Keratinocyte (primary cell): Measurements from ENCODE around the gene RRBP1. TPM values are rescaled to one million over a fixed set of nuclear protein-coding genes. Genes with fewer than 3 reads are reported as not detected.

Experiments used
- DNase-seq: peaks from one replicate; pipeline ENCODE4 v3.0.0-alpha.2; 2011; ENCODE audit warnings: low read depth, missing footprints, low spot score
- FAIRE-seq: peaks from 2 replicates; lab custom pipeline; 2011; peaks lifted over from hg19 to GRCh38; lab: Jason Lieb, UNC
- H2AFZ ChIP-seq: 2 replicates; pipeline ENCODE4 v1.6.0; 2012; ENCODE audit warnings: low read length, control low read depth, inconsistent platforms; ENCODE audit not compliant: control insufficient read depth
- H3K27ac ChIP-seq: 2 replicates; pipeline ENCODE4 v1.5.1; 2011; ENCODE audit warnings: low read length; ENCODE audit not compliant: control insufficient read depth, insufficient read depth
- H3K27me3 ChIP-seq: 3 replicates; pipeline ENCODE4 v1.6.0; 2011; ENCODE audit warnings: low read length; ENCODE audit not compliant: control insufficient read depth, insufficient read depth; ENCODE audit errors: extremely low read depth
- H3K36me3 ChIP-seq, 2 experiments: 2 replicates in 1 of 2; 3 replicates in 1 of 2; pipeline ENCODE4 v1.5.1; 2011; ENCODE audit warnings: low read length in 2 of 2, mild to moderate bottlenecking in 1 of 2; ENCODE audit not compliant: control insufficient read depth in 2 of 2, insufficient read depth in 2 of 2; ENCODE audit errors: extremely low read depth in 1 of 2
- H3K4me1 ChIP-seq: 3 replicates; pipeline ENCODE4 v1.5.1; 2011; ENCODE audit warnings: low read length; ENCODE audit not compliant: control insufficient read depth, insufficient read depth; ENCODE audit errors: extremely low read depth
- H3K4me2 ChIP-seq: 3 replicates; pipeline ENCODE4 v1.6.0; 2011; ENCODE audit warnings: low read depth, low read length; ENCODE audit not compliant: control insufficient read depth, insufficient read depth; ENCODE audit errors: extremely low read depth
- H3K4me3 ChIP-seq, 3 experiments: fragments of 200-600 bp in 1 of 3; sonication (generic) in 1 of 3; 2 replicates in 2 of 3; 3 replicates in 1 of 3; pipeline ENCODE4 v1.5.1; 2011 to 2016; ENCODE audit warnings: low read length in 3 of 3, mild to moderate bottlenecking in 3 of 3, control low read depth in 2 of 3, inconsistent platforms in 1 of 3, low read depth in 1 of 3, mixed read lengths in 1 of 3, mixed run types in 1 of 3, moderate library complexity in 1 of 3; ENCODE audit not compliant: control insufficient read depth in 2 of 3, insufficient read depth in 2 of 3; ENCODE audit errors: extremely low read depth in 1 of 3
- H3K79me2 ChIP-seq: 2 replicates; pipeline ENCODE4 v1.6.0; 2012; ENCODE audit warnings: low read length; ENCODE audit not compliant: control insufficient read depth, insufficient read depth
- H3K9ac ChIP-seq: 3 replicates; pipeline ENCODE4 v1.6.0; 2011; ENCODE audit warnings: low read length; ENCODE audit not compliant: control insufficient read depth, insufficient read depth; ENCODE audit errors: extremely low read depth
- H3K9me1 ChIP-seq: 3 replicates; pipeline ENCODE4 v1.6.0; 2011; ENCODE audit warnings: low read length; ENCODE audit not compliant: control insufficient read depth, insufficient read depth; ENCODE audit errors: extremely low read depth
- H3K9me3 ChIP-seq: 2 replicates; pipeline ENCODE4 v1.5.1; 2012; ENCODE audit warnings: low read depth, low read length; ENCODE audit not compliant: control insufficient read depth
- H4K20me1 ChIP-seq: 3 replicates; pipeline ENCODE4 v1.6.0; 2011; ENCODE audit warnings: low read length; ENCODE audit not compliant: control insufficient read depth, insufficient read depth; ENCODE audit errors: extremely low read depth
- CTCF ChIP-seq, 3 experiments: IDR thresholded peaks in 1 of 3; conservative IDR thresholded peaks in 1 of 3; optimal IDR thresholded peaks in 1 of 3; 2 replicates in 2 of 3; 3 replicates in 1 of 3; pipeline versions ENCODE3 to v1.5.1; 2011; ENCODE audit warnings: low read length in 3 of 3, mild to moderate bottlenecking in 3 of 3, moderate library complexity in 2 of 3, control low read depth in 1 of 3, inconsistent platforms in 1 of 3; ENCODE audit not compliant: insufficient read depth in 2 of 3; ENCODE audit errors: extremely low read depth in 1 of 3
- EZH2 ChIP-seq: IDR thresholded peaks from one replicate; pipeline ENCODE4 v1.6.1; 2012; ENCODE audit warnings: inconsistent platforms, mild to moderate bottlenecking, low read length, moderate library complexity
- dilution Hi-C: fragments of 300-500 bp; cut with MboI; formaldehyde crosslinking; loops from one replicate; pipeline ENCODE4 v1.7.0; 2020; ENCODE audit warnings: low sequenced_read_pairs; ENCODE audit not compliant: extremely low pct_ligation_motif_present
- polyA plus RNA-seq, 5 experiments: library from polyadenylated mRNA; depleted of rRNA in 3 of 5; stranded (reverse) in 3 of 5; stranded (forward) in 1 of 5; unstranded in 1 of 5; fragments of >200 nt; gene quantifications; 1 replicate in 1 of 5; 2 replicates in 3 of 5; 3 replicates in 1 of 5; pipeline versions ENCODE4 v1.2.1 to v1.2.3, GENCODE V29; 2011 to 2012; ENCODE audit warnings: missing spikeins in 2 of 5, low read depth in 1 of 5, low replicate concordance in 1 of 5

Gene RRBP1
- polyA plus RNA-seq, 1 donor (not counting 4 experiments of a cell fraction or from before 2014, with no cell fraction given) = 43.9 TPM

- H3K9ac ChIP-seq = no peak overlapping the region
- peaks cover 3% of the 10 kb centered on the region for H3K27me3 ChIP-seq
- no peaks in the 10 kb centered on the region for H3K79me2 ChIP-seq
- H3K27ac ChIP-seq = no peak overlapping the region
- H3K9me1 ChIP-seq = no peaks in the 10 kb centered on the region
- no peaks in the 10 kb centered on the region for H3K9me3 ChIP-seq
- no peak overlapping the region for H2AFZ ChIP-seq
- no peak for TF ChIP-seq CTCF (optimal IDR thresholded peaks at IDR 0.05 in 1 of 3, IDR thresholded peaks at IDR 0.05 in 1 of 3, conservative IDR thresholded peaks at IDR 0.05 in 1 of 3; ENCODE audit: extremely low read depth in 1 of 3, insufficient read depth in 2 of 3, low read length in 3 of 3)
- no peak for TF ChIP-seq EZH2
- dilution Hi-C loops = no loop called here
- H4K20me1 ChIP-seq = no peaks in the 10 kb centered on the region
- no peaks in the 10 kb centered on the region for H3K4me1 ChIP-seq
- DNase-seq (no peak), FAIRE-seq (no peak)
- H3K4me3 ChIP-seq = no peak overlapping the region
- H3K4me2 ChIP-seq = no peak overlapping the region
- no peaks in the 10 kb centered on the region for H3K36me3 ChIP-seq
Observed at GRCh38 chr20:17716331-17716730, 34.3 kb upstream of the RRBP1 start.

DNA sequence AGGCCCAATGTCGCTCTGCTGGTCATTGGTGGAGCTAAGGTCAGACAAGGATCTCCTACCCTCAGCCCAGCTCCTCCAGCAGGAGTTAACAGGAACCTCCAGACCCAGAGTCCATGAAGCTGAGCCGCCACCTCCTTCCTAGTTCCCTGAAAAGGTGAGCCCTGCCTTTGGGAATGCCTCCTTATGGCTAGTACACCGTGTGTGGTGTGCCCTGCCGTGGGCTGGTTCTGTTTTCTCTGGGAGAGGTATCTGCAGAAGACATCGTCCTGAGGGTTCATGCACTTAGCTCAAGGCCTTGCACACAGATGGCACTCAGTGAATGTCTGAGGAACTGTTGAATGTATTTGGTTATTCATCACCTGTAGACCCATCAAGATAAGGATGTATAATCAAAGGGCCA is 33.0 kb upstream of the RRBP1 start:
- no peak for FAIRE-seq
- dilution Hi-C loops = no loop called here

More for the DNA sequence above, 33.0 kb upstream of the RRBP1 start:
- H3K36me3 ChIP-seq = no peaks in the 10 kb centered on the region
- no peak overlapping the region for H3K9ac ChIP-seq
- no peak overlapping the region for H3K4me2 ChIP-seq
- H3K79me2 ChIP-seq = no peaks in the 10 kb centered on the region
- peaks cover 3% of the 10 kb centered on the region for H3K27me3 ChIP-seq
- H4K20me1 ChIP-seq = no peaks in the 10 kb centered on the region
- no peak overlapping the region for H3K27ac ChIP-seq
- no peak overlapping the region for H2AFZ ChIP-seq
- no peaks in the 10 kb centered on the region for H3K4me1 ChIP-seq
- no peak for TF ChIP-seq CTCF (optimal IDR thresholded peaks at IDR 0.05 in 1 of 3, IDR thresholded peaks at IDR 0.05 in 1 of 3, conservative IDR thresholded peaks at IDR 0.05 in 1 of 3; ENCODE audit: extremely low read depth in 1 of 3, insufficient read depth in 2 of 3, low read length in 3 of 3)
- no peak for TF ChIP-seq EZH2
- DNase-seq = no peak
- H3K4me3 ChIP-seq = no peak overlapping the region
- no peaks in the 10 kb centered on the region for H3K9me3 ChIP-seq
- no peaks in the 10 kb centered on the region for H3K9me1 ChIP-seq
